22Rv1 (cell line): Measurements from ENCODE around the gene HES4.

Experiments
- ZFX ChIP-seq: fragments of 450-650 bp; IDR thresholded peaks from 2 replicates; pipeline ENCODE4 v1.6.1; 2017; ENCODE audit warnings: antibody characterized with exemption, borderline replicate concordance
- TF ChIP-seq, protein P1 (sequence below): fragments of 450-650 bp; IDR thresholded peaks from 2 replicates; pipeline ENCODE4 v1.5.1; 2017; ENCODE audit warnings: mild to moderate bottlenecking

DNA sequence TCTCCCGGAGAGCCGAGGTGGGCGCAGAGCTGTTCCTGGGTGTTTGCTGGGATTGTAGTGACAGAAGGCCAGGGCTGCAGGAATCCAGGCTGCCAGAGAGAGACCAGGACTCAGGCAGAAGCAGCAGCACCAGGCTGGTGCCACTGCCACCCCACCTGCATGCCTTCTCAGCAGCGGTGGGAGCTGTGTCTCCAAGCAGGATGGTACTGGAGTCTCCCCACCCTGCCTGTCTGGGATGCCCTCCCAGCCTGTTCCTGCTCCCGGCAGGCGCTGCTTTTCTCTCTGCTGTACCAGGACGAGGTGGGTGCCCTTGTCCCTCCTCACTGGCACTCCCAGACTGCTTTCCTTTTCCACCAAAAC, 4.5 kb upstream of the HES4 start:
- TF ChIP-seq, protein P1, sequence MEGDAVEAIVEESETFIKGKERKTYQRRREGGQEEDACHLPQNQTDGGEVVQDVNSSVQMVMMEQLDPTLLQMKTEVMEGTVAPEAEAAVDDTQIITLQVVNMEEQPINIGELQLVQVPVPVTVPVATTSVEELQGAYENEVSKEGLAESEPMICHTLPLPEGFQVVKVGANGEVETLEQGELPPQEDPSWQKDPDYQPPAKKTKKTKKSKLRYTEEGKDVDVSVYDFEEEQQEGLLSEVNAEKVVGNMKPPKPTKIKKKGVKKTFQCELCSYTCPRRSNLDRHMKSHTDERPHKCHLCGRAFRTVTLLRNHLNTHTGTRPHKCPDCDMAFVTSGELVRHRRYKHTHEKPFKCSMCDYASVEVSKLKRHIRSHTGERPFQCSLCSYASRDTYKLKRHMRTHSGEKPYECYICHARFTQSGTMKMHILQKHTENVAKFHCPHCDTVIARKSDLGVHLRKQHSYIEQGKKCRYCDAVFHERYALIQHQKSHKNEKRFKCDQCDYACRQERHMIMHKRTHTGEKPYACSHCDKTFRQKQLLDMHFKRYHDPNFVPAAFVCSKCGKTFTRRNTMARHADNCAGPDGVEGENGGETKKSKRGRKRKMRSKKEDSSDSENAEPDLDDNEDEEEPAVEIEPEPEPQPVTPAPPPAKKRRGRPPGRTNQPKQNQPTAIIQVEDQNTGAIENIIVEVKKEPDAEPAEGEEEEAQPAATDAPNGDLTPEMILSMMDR: no peak
- no peak for TF ChIP-seq ZFX
